DND-41 (cell line): ENCODE measurements around the gene ERP29.

Experiments used
- CTCF ChIP-seq: IDR thresholded peaks from 2 replicates; pipeline ENCODE4 v1.5.1; 2012; ENCODE audit warnings: borderline replicate concordance, low read length, moderate library complexity, mild to moderate bottlenecking; ENCODE audit not compliant: poor library complexity, severe bottlenecking; ENCODE audit errors: extremely low read depth
- EZH2 ChIP-seq: IDR thresholded peaks from 3 replicates; pipeline ENCODE4 v1.6.1; 2012; ENCODE audit warnings: borderline replicate concordance, low read depth, mild to moderate bottlenecking, moderate library complexity, low read length, inconsistent platforms; ENCODE audit not compliant: severe bottlenecking

- TF ChIP-seq CTCF (no peak), EZH2 (no peak)
Measured at GRCh38 chr12:112049351-112049750, 36.1 kb downstream of the ERP29 start.
